ENCODE results near the gene MYO10. TPM values are rescaled to one million over a fixed set of nuclear protein-coding genes. Genes with fewer than 3 reads are reported as not detected.
"Not testable (repeated sequence)": the region's sequence is repeated elsewhere in the genome, so short reads cannot be mapped to it uniquely, and the experiment has no call there.

Gene MYO10
- total RNA-seq, 1 donor from 2014 or later = 80.2 TPM

- Histone ChIP-seq H4K20me1 (ENCODE audit: insufficient read depth, low read length) (peaks cover 49% of the 10 kb centered on the region), H3K4me2 (ENCODE audit: low read length) (peak overlapping the region; percentile 12), H3K9me3 (ENCODE audit: insufficient read depth, low read depth, low read length) (no peaks in the 10 kb centered on the region), H3K4me3 (ENCODE audit: insufficient read depth, low read depth, low read length) (no peak overlapping the region), H3K36me3 (ENCODE audit: insufficient read depth, low read length) (peaks cover 4% of the 10 kb centered on the region), H3K27ac (ENCODE audit: low read depth, low read length) (no peak overlapping the region), H3K27me3 (ENCODE audit: insufficient read depth, low read length) (no peaks in the 10 kb centered on the region), H2AFZ (ENCODE audit: low read depth, low read length) (no peak overlapping the region), H3K79me2 (ENCODE audit: insufficient read depth, low read length) (peaks cover 14% of the 10 kb centered on the region), H3K4me1 (ENCODE audit: insufficient read depth, low read length) (peaks cover 36% of the 10 kb centered on the region), H3K9ac (ENCODE audit: low read length) (peak overlapping the region; percentile 7)
- H3K4me3 Mint-ChIP-seq (ENCODE audit: unreplicated experiment) = peak overlapping the region; percentile 69
- TF ChIP-seq, protein P1, sequence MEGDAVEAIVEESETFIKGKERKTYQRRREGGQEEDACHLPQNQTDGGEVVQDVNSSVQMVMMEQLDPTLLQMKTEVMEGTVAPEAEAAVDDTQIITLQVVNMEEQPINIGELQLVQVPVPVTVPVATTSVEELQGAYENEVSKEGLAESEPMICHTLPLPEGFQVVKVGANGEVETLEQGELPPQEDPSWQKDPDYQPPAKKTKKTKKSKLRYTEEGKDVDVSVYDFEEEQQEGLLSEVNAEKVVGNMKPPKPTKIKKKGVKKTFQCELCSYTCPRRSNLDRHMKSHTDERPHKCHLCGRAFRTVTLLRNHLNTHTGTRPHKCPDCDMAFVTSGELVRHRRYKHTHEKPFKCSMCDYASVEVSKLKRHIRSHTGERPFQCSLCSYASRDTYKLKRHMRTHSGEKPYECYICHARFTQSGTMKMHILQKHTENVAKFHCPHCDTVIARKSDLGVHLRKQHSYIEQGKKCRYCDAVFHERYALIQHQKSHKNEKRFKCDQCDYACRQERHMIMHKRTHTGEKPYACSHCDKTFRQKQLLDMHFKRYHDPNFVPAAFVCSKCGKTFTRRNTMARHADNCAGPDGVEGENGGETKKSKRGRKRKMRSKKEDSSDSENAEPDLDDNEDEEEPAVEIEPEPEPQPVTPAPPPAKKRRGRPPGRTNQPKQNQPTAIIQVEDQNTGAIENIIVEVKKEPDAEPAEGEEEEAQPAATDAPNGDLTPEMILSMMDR (IDR thresholded peaks at IDR 0.05; ENCODE audit: insufficient read depth, low read depth, low read length) = no peak
- no peak for TF ChIP-seq EZH2 (IDR thresholded peaks at IDR 0.05; ENCODE audit: insufficient read depth, low read length)
- peak overlapping the region; percentile 47 for H3K27ac Mint-ChIP-seq (ENCODE audit: unreplicated experiment)
- peaks cover 52% of the 10 kb centered on the region for H3K4me1 Mint-ChIP-seq (ENCODE audit: low read depth, unreplicated experiment)
- DNase-seq (ENCODE audit: low read depth) (peak; percentile 39), FAIRE-seq (no peak)
- no peaks in the 10 kb centered on the region for H3K27me3 Mint-ChIP-seq (ENCODE audit: low read depth, unreplicated experiment)
- H3K36me3 Mint-ChIP-seq (ENCODE audit: low read depth, unreplicated experiment) = no peaks in the 10 kb centered on the region
- H3K9me3 Mint-ChIP-seq (ENCODE audit: unreplicated experiment) = no peaks in the 10 kb centered on the region
These were observed 195.2 kb downstream of the MYO10 start for GRCh38 chr5:16740811-16741392.

DNA sequence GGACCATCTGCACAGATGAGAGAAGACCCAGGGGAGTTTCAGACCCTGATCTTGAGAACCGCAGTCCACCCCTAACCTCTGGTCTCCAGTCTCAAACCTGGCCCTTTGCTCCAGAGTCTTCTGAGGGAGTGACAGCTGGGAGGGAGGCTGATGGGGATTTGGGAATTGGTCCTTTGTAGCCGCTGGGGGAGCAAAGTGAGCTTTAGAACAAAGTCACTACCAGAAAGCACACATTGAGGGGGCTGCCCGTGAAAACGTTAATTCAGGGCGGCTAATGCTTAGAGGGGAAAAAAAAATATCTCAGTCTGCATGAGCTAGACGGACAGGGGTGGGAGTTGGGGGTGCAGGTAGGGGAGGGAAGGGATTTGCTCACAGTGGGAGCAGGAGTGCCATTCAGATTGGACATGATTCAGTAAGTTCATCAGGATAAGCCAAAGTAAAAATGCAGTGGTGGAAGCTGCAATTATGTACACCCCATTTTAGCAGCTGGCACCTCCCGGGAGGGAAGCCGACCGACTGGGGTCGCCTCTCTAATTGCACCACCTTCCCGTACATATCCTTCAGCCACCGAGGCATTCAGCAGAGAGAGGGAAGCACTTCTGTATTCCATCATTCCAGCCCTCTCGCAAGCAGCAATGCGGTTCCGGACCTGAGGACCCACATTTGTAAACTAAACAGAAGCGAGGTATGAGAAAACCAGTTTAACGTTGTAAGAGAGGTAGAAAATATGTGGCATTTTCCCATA lies 195.8 kb downstream of the MYO10 start:
- H3K27me3 Mint-ChIP-seq (ENCODE audit: low read depth, unreplicated experiment) = no peaks in the 10 kb centered on the region
- peaks cover 56% of the 10 kb centered on the region for H3K4me1 Mint-ChIP-seq (ENCODE audit: low read depth, unreplicated experiment)
- Histone ChIP-seq H2AFZ (ENCODE audit: low read depth, low read length) (no peak overlapping the region), H3K4me2 (ENCODE audit: low read length) (no peak overlapping the region), H3K27me3 (ENCODE audit: insufficient read depth, low read length) (no peaks in the 10 kb centered on the region), H3K27ac (ENCODE audit: low read depth, low read length) (no peak overlapping the region), H3K36me3 (ENCODE audit: insufficient read depth, low read length) (peaks cover 4% of the 10 kb centered on the region), H3K9ac (ENCODE audit: low read length) (no peak overlapping the region), H3K4me1 (ENCODE audit: insufficient read depth, low read length) (peaks cover 43% of the 10 kb centered on the region), H3K4me3 (ENCODE audit: insufficient read depth, low read depth, low read length) (no peak overlapping the region), H3K9me3 (ENCODE audit: insufficient read depth, low read depth, low read length) (no peaks in the 10 kb centered on the region), H3K79me2 (ENCODE audit: insufficient read depth, low read length) (peaks cover 19% of the 10 kb centered on the region), H4K20me1 (ENCODE audit: insufficient read depth, low read length) (peaks cover 55% of the 10 kb centered on the region)
- TF ChIP-seq EZH2 (IDR thresholded peaks at IDR 0.05; ENCODE audit: insufficient read depth, low read length) = no peak
- TF ChIP-seq, protein P1 (IDR thresholded peaks at IDR 0.05; ENCODE audit: insufficient read depth, low read depth, low read length) = no peak
- peak overlapping the region; percentile 47 for H3K27ac Mint-ChIP-seq (ENCODE audit: unreplicated experiment)
- H3K4me3 Mint-ChIP-seq (ENCODE audit: unreplicated experiment) = peak overlapping the region; percentile 69
- FAIRE-seq (no peak), DNase-seq (ENCODE audit: low read depth) (no peak)
- no peaks in the 10 kb centered on the region for H3K9me3 Mint-ChIP-seq (ENCODE audit: unreplicated experiment)
- H3K36me3 Mint-ChIP-seq (ENCODE audit: low read depth, unreplicated experiment) = no peaks in the 10 kb centered on the region

DNA sequence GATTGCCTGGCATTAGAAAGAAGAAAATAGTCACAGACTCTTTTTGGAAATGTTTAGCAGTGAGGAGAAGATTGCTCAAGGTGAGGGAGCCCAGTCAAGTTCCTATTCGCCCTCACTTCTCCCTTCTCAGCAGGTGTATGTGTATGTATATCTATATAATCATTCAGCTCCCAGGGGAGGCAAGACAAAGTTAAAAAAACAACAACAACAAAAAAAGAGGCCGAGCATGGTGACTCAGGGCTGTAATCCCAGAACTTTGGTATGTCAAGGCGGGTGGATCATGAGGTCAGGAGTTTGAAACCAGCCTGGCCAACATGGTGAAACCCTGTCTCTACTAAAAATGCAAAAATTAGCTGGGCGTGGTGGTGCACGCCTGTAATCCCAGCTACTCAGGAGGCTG lies 197.7 kb downstream of the MYO10 start:
- Histone ChIP-seq H4K20me1 (ENCODE audit: insufficient read depth, low read length) (peaks cover 63% of the 10 kb centered on the region), H3K4me1 (ENCODE audit: insufficient read depth, low read length) (peaks cover 42% of the 10 kb centered on the region), H3K79me2 (ENCODE audit: insufficient read depth, low read length) (peaks cover 31% of the 10 kb centered on the region)
- peak overlapping the region; percentile 75 for H3K4me3 Mint-ChIP-seq (ENCODE audit: unreplicated experiment)
- peak overlapping the region; percentile 86 for H3K27ac Mint-ChIP-seq (ENCODE audit: unreplicated experiment)
- not testable (repeated sequence) for H3K4me3 ChIP-seq (ENCODE audit: insufficient read depth, low read depth, low read length); H3K27ac ChIP-seq (ENCODE audit: low read depth, low read length); H3K27me3 ChIP-seq (ENCODE audit: insufficient read depth, low read length); H2AFZ ChIP-seq (ENCODE audit: low read depth, low read length); H3K4me2 ChIP-seq (ENCODE audit: low read length); FAIRE-seq; H3K36me3 ChIP-seq (ENCODE audit: insufficient read depth, low read length); H3K27me3 Mint-ChIP-seq (ENCODE audit: low read depth, unreplicated experiment); H3K9ac ChIP-seq (ENCODE audit: low read length); H3K9me3 ChIP-seq (ENCODE audit: insufficient read depth, low read depth, low read length); H3K9me3 Mint-ChIP-seq (ENCODE audit: unreplicated experiment); H3K36me3 Mint-ChIP-seq (ENCODE audit: low read depth, unreplicated experiment); DNase-seq (ENCODE audit: low read depth)
- H3K4me1 Mint-ChIP-seq (ENCODE audit: low read depth, unreplicated experiment) = peaks cover 61% of the 10 kb centered on the region
